GDM1 (cell line): ENCODE results near the gene CRIM1.

Source experiments
- DNase-seq: peaks from one replicate; lab custom pipeline; 2025; lab: John Stamatoyannopoulos, UW

The CRIM1 gene

GRCh38 chr2:36528274-36528673 lies 172.7 kb downstream of the CRIM1 start:
- no peak for DNase-seq

- no peak for DNase-seq
Observed at GRCh38 chr2:36528766-36529392, 173.3 kb downstream of the CRIM1 start.

GRCh38 chr2:36530178-36530982 lies 174.8 kb downstream of the CRIM1 start:
- DNase-seq, result no peak

GRCh38 chr2:36530983-36531354 lies 175.4 kb downstream of the CRIM1 start:
- no peak for DNase-seq

- no peak for DNase-seq
Observed at GRCh38 chr2:36534275-36534799, 178.8 kb downstream of the CRIM1 start.

- DNase-seq, result no peak
Observed at GRCh38 chr2:36535099-36535498, 179.5 kb downstream of the CRIM1 start.

- no peak for DNase-seq
Observed at GRCh38 chr2:36536776-36537175, 181.2 kb downstream of the CRIM1 start.

- no peak for DNase-seq
Observed at GRCh38 chr2:36538335-36538734, 182.8 kb downstream of the CRIM1 start.

- DNase-seq, result no peak
Observed at GRCh38 chr2:36539631-36540030, 184.1 kb downstream of the CRIM1 start.

GRCh38 chr2:36540986-36541754 lies 185.6 kb downstream of the CRIM1 start:
- DNase-seq, result no peak

- no peak for DNase-seq
Observed at GRCh38 chr2:36541891-36542595, 186.5 kb downstream of the CRIM1 start.

- no peak for DNase-seq
Observed at GRCh38 chr2:36544638-36545338, 189.2 kb downstream of the CRIM1 start.

- no peak for DNase-seq
Observed at GRCh38 chr2:36545871-36546416, 190.4 kb downstream of the CRIM1 start.

- DNase-seq, result no peak
Observed at GRCh38 chr2:36547906-36548305, 192.3 kb downstream of the CRIM1 start.

- no peak for DNase-seq
Observed at GRCh38 chr2:36549165-36549574, 193.6 kb downstream of the CRIM1 start.

GRCh38 chr2:36550006-36550405 lies 194.4 kb downstream of the CRIM1 start:
- no peak for DNase-seq

GRCh38 chr2:36553683-36554082 lies 198.1 kb downstream of the CRIM1 start:
- no peak for DNase-seq

GRCh38 chr2:36554531-36554930 lies 199.0 kb downstream of the CRIM1 start:
- DNase-seq, result no peak

GRCh38 chr2:36555789-36556188 lies 200.2 kb downstream of the CRIM1 start:
- DNase-seq, result no peak

- DNase-seq, result no peak
Observed at GRCh38 chr2:36556842-36557241, 201.3 kb downstream of the CRIM1 start.
